Gastrocnemius medialis (tissue), 4 donors: Measurements from ENCODE around the gene GALNT18.

Experiments used
- POLR2A ChIP-seq, 2 donors: fragments of 450-650 bp; IDR thresholded peaks; one replicate each; pipeline ENCODE4 v1.6.1; 2017; ENCODE audit warnings: antibody characterized with exemption in 2 of 2, mild to moderate bottlenecking in 2 of 2, moderate library complexity in 2 of 2
- TF ChIP-seq, protein P1 (sequence below), 5 experiments: fragments of 450-650 bp in 3 of 5; fragments of 200-600 bp in 2 of 5; sonication (generic) in 2 of 5; IDR thresholded peaks in 4 of 5; conservative IDR thresholded peaks in 1 of 5; 1 replicate in 4 of 5; 2 replicates in 1 of 5; pipeline ENCODE4 v1.5.1; 2016 to 2019; ENCODE audit warnings: antibody characterized with exemption in 5 of 5, mild to moderate bottlenecking in 3 of 5, moderate library complexity in 3 of 5

DNA sequence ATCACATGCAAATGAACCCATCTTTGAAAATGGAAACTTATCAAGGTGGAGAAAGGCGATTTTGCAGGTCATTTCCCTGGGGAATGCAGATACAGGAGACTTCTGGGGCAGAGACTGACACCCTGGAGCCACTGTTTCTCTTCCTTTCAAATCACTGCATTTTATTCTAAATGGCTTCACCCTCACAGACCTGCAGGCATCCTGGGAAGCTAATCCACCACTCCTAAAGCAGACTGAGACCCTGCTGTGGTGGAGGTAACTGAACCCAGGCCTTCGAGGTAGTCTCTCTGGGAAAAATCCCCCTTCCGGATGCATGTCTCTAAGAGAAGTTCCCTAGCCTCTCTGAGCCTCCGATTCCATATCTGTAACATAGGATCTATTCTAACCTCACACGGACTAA is 247.9 kb downstream of the GALNT18 start:
- TF ChIP-seq, protein P1, sequence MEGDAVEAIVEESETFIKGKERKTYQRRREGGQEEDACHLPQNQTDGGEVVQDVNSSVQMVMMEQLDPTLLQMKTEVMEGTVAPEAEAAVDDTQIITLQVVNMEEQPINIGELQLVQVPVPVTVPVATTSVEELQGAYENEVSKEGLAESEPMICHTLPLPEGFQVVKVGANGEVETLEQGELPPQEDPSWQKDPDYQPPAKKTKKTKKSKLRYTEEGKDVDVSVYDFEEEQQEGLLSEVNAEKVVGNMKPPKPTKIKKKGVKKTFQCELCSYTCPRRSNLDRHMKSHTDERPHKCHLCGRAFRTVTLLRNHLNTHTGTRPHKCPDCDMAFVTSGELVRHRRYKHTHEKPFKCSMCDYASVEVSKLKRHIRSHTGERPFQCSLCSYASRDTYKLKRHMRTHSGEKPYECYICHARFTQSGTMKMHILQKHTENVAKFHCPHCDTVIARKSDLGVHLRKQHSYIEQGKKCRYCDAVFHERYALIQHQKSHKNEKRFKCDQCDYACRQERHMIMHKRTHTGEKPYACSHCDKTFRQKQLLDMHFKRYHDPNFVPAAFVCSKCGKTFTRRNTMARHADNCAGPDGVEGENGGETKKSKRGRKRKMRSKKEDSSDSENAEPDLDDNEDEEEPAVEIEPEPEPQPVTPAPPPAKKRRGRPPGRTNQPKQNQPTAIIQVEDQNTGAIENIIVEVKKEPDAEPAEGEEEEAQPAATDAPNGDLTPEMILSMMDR (IDR thresholded peaks at IDR 0.05 in 4 of 5, conservative IDR thresholded peaks at IDR 0.05 in 1 of 5) = no peak
- no peak for TF ChIP-seq POLR2A (IDR thresholded peaks at IDR 0.05)
